ENCODE measurements around the gene STXBP6.

The STXBP6 gene

DNA sequence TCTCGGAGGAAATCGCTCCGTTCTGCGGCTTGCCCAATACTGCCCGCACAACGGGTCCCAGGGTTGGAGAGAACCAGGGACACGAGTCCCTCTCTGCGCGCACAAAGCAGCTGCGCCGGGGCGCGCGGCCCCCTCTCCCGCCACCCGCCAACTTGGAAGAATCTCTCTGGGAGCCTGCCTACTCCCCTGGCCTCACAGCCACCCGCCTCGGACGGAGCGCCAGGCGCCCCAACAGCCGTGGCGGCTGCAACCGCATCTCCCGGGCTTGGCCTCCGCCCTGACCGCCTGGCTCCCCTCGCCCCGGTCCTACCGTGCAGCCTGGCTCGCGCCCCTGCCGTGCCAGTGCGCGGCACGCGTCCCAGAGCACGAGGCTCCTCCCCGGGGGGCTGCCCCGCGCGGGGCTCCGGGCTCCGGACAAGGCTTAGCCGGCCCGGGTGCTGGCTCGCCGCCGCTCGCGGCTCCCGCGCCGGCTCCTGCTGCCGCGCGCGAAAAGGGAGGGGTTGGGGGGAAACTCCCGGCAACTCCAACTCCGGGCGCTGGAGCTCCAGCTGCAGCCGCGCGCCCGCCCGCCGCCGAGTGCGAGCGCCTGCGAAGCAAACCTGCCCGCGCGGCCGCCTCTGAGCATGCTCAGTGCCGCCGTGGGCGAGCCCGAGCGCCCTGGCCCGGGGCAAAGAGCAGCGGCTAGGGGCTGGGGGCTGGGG is at the start of gene STXBP6:
TSS of gene STXBP6 (minus strand) at position 580 of the 701 bp plus-strand sequence. CDS start 75,329 bp downstream, outside the sequence.
- DNase-seq (ENCODE audit: low spot score), result no peak

DNA sequence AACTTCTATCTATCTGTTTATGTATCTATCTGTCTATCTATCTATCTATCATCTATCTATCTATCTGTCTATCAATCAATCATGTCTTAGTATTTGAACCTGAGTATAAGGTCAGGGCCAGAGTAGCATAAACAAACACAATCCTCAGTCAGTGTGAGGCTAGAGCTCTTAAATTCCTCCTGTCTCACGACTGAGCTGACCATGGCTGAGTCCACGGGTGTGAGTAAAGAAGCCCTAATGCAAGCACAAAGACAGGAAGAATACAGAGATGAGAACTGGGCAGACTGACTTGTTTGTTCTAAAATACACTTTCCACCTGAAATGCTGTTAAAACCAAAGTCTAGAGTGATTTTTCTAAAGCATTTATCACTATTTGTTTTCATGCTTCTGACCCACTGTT is 47.2 kb upstream of the STXBP6 start:
- no peak for DNase-seq (ENCODE audit: low spot score)

DNA sequence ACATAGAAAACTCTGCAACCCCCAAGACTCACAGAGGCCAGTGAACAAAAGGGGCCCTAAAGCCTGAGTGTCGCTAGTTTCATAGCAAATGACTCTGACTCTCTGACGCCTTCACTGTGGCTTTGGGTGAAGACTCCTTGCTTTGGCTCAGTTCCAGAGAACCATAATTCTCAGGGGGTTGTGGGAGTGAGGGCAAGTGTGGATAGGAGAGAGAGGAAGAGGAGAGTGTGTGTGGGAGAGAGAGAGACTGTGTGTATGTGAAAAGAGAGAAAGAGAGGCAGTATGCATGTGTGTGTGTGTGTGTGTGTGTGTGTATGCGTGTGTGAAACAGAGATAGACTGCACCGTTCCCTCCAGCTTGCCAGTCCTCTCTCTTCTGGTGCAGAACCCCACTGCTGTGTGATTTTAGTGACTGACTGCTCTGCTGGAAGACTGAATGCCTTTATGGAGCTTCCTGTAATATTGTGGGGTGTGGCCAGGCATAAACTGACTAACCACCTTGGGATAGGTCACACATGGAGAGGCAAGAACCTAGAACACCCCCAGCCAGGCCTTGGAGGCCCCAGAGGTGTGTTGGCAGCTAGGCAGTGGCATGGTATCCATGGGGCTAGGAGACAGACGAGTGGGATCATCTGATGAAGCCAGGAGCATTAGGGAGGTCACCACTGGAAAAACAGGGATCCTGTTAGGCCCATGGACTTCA is 45.9 kb upstream of the STXBP6 start:
- no peak for DNase-seq (ENCODE audit: low spot score)

DNA sequence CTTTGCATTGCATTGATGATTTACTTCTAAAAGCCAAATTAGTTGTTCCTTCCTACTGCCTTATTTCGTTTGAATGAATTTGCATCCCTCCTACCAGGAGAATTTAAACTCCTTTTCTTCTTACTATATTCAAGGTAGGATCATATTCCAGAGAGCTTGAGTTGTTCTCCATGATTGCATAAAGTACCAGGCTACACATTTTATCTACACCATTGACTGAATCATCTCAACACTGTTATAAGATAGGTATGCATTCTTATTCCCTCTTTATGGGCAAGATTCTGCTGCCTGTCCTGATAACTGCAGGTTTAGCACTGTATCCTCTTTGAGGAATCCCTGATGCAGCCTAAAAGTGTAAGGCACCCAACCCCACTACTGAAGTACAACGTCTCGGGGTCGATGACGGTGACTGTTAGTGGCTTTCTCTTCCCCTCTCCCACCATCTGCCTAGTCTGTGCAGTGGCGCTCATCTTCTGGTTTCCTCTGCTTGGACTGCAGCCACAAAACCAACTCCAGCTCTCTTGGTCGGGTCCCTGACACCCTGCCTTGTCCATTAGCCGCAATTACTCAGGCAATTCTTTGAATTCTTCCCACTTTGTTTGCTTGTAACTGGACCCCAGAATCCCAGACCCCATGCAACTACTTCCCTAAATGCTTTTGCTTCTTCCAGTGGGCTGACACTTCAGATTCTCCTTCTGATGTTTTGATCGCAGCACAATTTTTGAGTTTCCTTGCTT is 44.4 kb upstream of the STXBP6 start:
- DNase-seq (ENCODE audit: low spot score), result no peak

DNA sequence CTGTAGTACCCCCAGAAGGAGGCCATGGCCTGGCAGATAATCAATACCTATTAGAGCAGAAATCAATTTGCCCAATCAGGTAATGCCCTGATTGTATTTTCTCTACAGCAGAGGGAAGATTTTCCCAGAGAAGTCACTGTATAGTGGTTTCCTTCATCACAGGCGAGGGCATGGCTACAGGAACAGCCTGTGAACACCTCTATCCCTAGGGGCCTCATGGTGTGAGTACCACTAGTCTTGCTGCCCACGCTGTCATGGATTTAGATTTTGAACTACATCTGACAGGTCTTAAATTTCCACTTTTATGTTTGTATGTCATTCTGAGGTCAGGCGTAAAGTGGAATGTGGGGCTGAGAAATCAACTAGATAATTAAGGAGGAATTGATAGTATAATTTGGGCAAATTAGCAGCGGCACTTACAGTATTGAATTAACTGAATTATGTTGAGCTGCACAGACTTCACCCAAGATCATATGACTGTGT is 42.4 kb upstream of the STXBP6 start:
- DNase-seq (ENCODE audit: low spot score), result no peak

DNA sequence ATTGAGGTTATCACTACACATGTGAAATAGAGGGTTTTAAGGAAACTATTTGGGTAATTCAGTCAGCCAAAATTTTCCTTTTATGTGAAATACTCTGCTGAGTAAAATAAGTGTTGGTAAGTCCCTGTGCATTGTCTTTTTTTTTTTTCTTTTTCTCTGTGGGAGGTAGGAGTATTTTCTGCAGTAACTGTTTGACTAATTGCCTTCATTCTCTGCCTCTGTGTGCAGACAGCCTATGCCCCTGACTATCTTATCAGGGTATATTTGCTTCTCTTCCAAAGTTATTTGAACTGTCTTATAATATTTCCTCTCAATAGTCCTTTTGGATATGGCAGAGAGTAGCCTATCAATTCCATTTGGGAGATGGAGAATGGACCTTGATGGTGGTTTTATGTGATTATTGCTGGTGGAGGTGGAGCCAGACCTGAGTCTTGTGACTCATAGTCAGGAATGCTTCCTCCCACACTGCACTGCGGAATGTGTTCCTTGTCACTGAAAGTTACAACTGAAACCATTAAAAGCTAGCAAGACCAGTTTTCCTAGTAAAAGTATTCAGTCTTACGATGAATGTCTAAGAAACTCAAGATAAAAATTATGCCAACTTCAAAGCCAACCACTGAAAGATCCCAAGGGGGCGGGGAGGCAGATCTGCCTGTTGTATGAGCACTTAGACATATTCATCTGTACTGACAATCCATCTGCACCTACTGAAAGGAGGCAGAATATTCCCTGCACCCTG is 40.9 kb upstream of the STXBP6 start:
- DNase-seq (ENCODE audit: low spot score), result no peak

DNA sequence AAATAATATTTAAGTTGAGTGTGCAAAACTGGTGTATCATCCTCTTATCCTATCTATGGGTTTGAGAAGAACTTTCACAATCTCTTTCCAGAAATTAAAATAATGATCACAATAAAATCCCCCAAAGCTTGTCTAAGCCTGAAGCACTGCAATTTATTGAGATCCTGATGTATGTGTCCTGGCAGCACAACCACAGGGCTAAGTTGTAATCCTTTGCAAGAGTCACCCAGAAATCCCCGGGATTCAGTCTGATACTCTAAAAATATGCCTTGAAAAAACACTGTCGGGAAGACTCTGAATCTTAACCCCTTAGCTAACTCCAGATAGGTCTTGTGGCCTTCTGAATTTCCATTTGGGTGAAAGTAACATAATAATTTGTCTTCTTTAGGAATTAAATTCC is 40.3 kb upstream of the STXBP6 start:
- no peak for DNase-seq (ENCODE audit: low spot score)

DNA sequence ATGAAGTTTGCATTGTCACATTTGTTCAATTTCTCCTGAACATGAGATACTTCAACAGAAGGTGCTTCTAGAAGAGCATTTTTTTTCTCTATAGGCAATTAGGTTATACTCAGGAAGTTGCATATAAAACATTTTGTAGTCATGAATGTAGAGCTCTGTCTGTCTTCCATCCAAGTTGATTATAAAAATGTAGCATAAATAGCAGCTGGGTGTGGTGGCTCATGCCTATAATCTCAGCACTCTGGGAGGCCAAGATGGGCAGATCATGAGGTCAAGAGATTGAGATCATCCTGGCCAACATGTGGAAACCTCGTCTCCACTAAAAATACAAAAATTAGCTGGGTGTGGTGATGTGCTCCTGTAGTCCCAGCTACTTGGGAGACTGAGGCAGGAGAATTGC is 39.5 kb upstream of the STXBP6 start:
- DNase-seq (ENCODE audit: low spot score), result no peak

DNA sequence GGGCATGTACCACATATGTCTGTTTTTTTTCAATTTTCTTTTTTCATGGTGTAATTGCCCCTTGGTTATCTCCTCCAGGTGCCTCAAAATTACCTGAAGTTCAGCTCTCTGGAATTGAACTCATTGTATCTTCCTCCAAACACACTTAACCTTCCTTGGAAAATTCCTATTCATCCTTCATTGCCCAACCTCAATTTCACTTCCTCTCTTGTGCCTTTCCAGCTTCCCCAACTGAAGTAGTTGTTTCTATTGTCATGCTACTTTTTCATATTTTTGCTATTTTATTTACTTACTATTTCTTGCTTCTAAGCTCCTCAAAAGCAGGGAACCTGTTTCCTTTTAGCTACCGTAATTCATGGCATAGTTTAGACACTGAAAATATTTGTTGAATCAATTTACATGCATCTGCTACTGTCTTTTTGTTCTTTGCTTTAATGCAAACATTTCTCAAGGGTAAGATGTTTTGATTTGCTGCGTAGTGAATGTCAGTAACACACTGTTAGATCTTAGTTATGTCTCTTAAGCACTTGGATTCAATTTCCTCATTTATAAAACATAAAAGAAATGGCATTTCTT is 37.0 kb upstream of the STXBP6 start:
- DNase-seq (ENCODE audit: low spot score), result no peak

DNA sequence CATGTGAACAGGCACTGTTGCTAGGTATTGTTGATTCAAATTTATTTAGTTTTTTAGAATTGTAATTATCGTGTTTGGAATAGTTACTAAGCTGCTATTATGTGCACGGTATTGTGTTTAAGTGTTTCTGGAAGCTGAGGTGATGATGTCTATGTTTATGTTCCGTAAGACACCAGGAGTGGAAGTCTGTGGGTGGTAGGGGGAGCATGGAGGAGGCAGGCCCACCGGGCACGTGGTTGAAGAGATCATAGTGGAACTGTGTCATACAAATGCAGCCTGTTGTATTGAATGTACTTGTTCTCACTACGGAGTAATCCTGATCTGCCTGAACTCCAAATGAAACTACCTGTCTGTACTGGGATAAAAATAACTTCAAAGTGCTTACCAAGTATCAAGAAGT is 36.1 kb upstream of the STXBP6 start:
- DNase-seq (ENCODE audit: low spot score), result no peak

DNA sequence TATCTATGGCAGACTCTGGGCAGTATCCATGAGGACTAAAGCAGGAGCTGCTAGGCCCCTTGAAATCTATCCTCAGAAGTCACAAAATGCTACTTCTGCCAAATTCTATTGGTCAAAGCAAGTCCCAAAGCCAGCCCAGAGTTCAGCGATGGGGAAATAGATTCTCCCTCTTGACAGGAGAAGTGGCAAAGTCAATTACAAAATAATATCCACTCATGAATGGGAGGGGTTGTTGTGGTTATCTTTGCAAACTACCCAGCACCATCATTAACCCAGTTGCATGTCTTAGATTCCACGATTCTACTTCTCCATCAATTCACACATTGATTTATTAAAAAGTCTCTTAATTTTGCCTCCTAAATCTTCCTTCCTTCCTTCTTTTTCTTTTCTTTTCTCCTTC is 30.7 kb upstream of the STXBP6 start:
- DNase-seq (ENCODE audit: low spot score), result no peak

DNA sequence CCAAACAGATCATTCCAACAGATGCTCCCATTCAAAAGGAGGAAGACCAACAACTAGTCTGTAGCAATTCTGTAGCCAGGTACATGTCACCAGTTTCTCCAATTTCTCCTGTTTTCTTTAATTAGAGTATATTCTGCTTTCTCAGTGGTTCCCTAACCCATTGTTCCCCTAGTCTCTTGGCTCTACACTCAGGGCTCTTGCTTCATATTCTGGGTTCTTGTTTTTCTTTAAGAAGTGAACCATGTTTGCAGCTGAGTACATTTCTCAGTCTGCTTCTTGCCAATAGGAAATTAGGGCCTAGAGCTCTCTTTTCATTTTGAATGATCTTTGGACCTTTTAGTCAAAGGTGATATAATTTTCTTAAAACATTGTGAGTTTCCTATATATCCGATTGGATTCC is 29.4 kb upstream of the STXBP6 start:
- DNase-seq (ENCODE audit: low spot score), result no peak

DNA sequence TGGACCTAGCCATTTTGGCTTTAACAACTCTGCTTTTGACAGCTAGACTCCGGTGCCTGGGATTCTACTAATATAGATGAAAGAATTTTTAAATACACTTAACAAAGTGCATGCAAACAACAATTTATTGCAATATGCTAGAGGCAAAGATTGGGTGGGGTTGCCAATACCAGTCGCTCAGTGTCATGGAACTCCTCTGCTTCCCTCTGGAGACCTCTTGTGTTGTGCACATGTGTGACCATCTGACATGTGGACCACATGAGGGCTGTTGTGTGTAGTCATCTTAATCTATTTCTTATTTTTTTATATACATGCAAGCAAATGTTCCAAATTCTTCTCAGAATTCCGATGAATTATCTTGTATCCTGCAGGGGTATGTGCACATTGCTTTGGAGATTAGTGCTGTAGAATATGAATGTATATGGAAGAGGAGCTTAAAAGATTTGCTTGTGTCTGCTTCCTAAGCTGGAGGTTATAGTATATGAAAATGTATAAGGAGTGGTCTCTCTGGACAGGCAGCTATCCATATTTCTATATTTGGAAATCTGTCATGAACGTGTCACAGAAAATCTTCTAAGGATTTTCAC is 24.2 kb upstream of the STXBP6 start:
- DNase-seq (ENCODE audit: low spot score), result no peak

DNA sequence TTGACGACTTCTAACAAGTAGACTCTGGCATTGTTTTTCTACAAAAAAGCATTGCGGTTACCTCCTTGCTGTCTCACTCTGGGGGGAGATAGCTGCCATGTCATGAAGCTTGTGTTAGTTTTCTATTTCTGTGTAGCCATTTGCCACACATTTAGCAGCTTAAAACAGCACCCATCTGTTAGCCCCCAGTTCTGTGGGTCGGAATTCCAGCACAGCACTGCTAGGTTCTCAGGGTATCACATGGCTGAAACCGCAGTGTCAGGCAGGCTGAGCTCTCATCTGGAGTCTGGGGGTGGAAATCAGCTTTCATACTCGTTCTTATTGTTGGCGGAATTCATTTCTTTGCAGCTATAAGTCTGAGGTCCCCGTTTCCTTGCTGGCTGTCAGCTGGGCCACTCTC is 19.9 kb upstream of the STXBP6 start:
- no peak for DNase-seq (ENCODE audit: low spot score)

DNA sequence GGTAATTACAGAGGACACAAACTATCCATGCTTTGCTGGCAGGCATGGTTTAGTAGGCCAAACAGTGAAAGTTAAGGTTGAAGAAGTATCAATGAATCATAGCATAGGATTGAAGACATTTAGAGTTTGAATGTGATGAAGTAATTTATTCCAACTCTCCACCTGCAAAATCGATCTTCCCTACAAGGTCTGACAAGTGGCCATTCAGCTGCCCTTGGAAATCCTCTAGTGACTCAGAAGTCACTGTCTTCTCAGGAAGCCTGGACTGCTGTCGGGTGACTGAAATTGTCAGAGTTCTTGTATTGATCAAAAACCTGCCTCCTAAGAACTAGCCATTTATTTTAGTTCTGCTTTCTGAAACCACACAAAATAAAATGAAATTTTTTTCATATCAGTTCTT is 17.7 kb upstream of the STXBP6 start:
- DNase-seq (ENCODE audit: low spot score), result no peak

DNA sequence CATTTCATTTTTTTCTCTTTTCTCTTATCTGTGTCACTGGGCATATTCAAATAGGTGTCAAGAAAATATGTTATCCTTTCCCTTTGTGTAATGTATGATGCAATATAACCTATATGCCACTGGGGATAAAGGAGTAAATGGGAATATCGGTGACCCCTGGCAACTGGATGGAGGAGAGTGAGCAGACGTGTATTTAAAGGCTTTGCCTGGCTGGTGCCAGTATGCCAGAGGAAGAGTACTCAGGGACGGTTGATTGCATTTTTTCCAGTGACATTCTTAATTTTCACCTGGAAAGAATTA is 12.0 kb upstream of the STXBP6 start:
- no peak for DNase-seq (ENCODE audit: low spot score)

DNA sequence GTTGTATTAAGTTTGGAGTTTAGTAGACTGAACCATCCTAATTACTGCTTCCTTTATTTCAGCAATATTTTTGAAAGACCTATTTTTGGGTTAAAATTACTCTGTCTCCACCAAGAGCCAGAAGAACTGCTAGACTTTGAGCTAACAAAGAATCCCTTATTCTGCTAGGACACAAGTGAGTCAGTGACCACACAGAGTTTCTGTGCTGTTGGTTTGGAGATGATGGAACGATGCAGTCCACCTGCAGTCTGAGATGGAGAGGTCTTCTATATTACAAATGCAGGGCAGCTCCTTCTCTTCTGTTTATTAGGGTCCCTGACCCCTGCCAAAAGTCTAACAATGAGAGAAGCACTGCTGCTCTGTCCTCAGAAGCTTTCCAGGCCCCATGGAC is 6.7 kb upstream of the STXBP6 start:
- DNase-seq (ENCODE audit: low spot score), result no peak

DNA sequence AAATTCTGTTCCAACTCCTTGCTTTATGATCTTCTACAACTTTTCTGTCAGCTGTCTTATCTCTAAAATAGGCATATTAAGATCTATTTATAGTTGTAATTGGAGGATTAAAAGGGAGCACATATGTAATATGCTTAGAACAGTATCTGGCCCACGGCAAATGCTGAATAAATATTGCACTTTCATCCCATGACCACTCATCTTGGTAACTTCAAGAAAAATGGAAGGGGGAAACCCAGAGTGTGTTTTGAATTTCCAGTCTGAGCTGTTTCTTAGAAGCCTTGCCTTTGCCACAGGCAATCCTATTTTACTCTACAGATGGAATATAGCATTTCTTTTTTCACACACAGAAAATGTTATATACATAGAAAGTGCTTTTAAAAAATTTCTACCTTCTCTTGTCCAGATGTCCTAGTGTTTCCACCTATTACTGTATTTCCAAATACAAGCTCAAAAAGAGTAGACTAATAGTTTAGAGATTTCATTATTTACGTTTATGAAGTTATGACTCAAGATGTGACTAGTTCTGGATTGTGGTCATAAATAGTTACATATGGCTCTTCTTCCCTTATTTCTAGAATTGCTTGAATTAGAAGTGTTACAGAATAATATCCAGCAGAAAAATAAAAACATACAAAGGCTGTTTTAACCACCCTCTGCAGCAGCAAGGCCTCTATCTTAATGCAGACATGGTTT is 6.2 kb upstream of the STXBP6 start:
- DNase-seq (ENCODE audit: low spot score), result no peak

DNA sequence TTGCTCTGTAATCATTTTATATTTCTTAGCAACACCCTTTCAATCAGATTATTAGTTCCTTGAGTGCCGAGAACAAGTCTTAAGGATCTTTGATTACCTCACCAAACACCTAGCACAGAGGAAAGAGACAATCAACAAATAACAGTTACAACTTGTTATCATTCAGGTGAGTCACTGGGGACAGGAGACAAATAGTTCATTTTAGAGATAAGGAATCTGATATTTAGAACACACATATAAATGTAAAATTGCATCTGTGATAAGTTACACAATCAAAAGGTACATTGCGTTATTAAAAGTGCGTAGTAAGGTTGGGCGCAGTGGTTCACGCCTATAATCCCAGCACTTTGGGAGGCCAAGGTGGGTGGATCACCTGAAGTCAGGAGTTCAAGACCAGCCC is 5.1 kb upstream of the STXBP6 start:
- DNase-seq (ENCODE audit: low spot score), result no peak

DNA sequence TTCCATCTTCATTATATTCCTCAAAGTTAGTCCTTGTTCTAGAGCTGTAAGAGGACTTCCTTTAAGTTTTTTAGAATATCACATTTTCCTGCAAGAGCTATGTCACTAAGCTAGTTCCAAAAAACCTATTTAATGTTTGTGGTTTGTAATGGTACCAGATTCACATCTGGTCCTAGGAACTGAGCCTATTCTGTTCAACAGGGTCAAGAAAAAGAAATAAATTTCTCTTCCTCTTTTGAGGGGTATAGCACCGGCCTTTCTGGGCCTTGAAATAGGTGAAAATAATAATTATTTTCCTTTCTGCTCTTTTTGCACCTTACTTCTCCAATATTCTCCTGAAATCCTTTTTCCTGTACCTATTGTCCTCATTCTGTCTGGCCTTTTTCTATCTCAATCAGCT is 3.6 kb upstream of the STXBP6 start:
- no peak for DNase-seq (ENCODE audit: low spot score)

DNA sequence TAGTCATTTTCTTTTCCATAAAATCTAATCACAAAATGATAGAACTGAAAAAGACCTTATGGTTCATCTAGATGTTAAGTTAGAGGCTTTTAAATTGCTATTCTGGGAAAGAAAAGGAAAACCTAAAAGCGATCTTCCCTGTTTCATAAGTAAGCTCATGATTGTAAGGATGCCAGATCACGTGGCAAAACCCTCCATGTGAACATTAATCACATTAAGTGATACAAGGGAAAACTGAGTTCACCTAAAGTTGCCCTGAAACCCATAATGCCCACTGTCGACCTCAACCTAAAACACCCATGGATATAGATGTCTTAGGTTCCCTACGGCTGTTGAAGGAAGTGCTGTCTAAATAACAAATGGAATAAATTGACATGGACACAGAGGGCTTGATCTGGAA is 3.0 kb upstream of the STXBP6 start:
- no peak for DNase-seq (ENCODE audit: low spot score)

Measured in hematopoietic multipotent progenitor cell treated with erythropoietin and hydrocortisone succinate and interleukin-3 and kit ligand, for 17 days (in vitro differentiated cells).